GM19324 (cell line): ENCODE measurements around the gene ACAD8.
"Not testable (repeated sequence)": the region's sequence is repeated elsewhere in the genome, so short reads cannot be mapped to it uniquely, and the experiment has no call there.

ENCODE experiments used
- ATAC-seq: cut with Tn5 transposase; IDR thresholded peaks from one replicate; pipeline ENCODE4 v1.9.1; 2021; ENCODE audit warnings: mild to moderate bottlenecking, moderate library complexity; ENCODE audit not compliant: unreplicated experiment, low FRiP score

Gene ACAD8

GRCh38 chr11:134266440-134266839, 13.1 kb downstream of the ACAD8 start:
- no peak for ATAC-seq

DNA sequence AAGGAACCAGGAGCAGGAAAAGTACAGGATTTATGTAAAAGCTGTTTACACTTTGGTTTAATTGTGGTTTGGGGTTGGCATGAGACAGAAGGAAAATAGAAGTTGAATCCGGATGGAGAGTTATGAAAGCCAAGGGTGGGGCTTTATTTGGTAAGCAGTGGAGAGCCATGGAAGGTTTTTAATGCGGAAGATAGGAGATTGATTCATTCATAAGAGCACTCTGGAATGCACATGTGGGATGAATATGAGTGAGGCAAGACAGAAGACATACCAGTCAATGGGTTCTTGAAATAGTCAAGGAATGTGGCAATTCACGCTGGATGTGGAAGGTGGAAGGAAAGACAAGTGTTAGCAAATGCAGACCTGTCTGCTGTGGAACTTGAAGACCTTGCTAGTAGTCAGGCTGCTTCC, 13.5 kb downstream of the ACAD8 start:
- no peak for ATAC-seq

DNA sequence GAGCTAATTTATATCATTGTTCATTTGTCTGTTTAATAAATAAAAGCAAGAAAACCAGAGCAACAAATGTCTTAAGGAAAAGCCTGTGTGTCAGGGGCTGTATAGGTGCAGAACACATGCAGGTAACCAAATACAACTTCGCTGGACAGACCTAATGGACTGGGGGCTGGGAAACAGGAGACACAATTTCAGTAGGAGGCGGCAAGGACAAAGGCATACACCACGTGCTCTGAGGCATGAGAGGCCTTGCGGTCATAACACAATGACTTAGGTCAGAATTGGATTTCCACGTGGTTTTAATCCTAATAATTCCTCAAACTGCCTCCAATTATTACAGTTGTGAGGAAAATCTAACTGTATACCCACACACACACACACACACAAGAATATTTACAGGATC, 14.1 kb downstream of the ACAD8 start:
- ATAC-seq: no peak

DNA sequence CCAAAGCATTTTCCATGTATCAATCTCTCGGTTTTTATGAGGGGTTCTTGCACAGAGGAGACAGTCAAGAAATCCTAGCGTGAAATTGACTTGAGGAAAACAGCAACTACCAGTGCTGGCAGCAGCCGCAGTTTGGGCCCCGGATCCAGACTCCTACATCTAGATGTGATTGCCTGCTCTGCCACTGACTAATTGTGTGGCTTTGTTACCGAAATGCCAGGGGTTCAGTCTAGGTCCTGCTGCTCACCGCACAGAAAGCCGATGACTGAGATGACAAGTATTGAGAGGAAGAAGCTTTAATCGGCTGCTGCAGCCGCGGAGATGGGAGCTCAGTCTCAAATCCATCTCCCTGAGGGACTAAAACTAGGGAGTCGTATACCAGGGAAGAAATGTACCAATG, 14.6 kb downstream of the ACAD8 start:
- no peak for ATAC-seq

- ATAC-seq: no peak
Measured at GRCh38 chr11:134270250-134270714, 16.9 kb downstream of the ACAD8 start.

DNA sequence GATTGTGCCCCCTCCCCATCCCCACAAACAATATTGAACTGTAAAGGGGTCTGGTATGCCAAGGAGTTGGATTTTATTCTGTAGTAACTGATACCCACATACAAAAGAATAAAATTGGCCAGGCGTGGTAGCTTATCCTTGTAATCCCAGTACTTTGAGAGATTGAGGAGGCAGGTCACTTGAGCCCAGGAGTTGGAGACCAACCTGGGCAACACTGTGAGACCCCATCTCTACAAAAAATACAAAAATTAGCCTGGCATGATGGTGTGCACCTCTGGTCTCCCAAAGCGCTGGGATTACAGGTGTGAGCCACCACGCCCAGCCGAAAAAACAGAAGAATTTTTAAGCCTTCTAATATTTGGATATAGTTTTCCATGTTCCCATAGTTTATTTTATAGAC, 18.6 kb downstream of the ACAD8 start:
- no peak for ATAC-seq

DNA sequence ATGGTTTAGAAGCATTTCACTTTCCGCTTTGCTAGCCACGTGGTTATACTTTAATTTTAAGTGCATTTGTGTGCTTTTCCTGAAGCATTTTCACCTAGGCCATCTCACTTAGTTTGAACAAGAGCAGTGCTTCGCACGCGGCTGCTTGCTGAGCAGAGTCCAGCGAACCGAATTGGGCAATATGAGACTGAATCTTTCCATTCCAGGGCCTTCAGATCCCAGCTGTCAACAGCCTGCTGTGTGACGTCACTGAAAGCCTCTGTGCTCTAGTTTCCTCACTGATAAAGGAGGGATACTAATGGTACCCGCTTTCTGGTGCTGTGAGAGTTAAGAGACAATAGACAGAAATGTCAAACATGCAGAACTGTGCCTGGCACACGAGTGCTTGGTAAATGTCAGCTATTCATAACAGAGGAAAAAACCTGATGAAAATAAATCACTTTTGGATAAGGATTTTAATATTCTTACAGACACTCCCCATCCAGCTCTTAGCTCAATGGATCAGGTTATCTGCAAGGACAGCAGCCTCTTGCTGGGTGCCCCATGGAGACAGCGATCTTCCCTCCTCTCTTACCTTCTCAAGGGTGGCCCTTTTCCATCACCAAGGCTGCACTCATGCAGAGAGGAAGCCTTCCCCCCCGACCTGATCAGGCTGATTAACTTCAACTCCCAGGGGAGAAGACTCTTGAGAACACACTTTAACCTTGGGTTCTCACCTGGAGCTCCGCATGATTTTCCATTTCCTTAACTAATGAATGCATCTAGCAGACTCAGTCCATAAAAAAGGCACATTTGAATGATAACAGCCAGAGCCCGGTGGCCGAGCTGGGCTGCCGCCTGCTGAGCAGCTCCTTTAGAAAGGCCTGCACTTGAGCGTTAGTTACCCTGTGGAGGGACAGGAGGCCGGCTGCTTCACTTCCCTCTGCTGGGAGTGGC, 19.3 kb downstream of the ACAD8 start:
- no peak for ATAC-seq

- ATAC-seq: no peak
Measured at GRCh38 chr11:134273317-134273712, 19.9 kb downstream of the ACAD8 start.

GRCh38 chr11:134275188-134275533, 21.8 kb downstream of the ACAD8 start:
- no peak for ATAC-seq

DNA sequence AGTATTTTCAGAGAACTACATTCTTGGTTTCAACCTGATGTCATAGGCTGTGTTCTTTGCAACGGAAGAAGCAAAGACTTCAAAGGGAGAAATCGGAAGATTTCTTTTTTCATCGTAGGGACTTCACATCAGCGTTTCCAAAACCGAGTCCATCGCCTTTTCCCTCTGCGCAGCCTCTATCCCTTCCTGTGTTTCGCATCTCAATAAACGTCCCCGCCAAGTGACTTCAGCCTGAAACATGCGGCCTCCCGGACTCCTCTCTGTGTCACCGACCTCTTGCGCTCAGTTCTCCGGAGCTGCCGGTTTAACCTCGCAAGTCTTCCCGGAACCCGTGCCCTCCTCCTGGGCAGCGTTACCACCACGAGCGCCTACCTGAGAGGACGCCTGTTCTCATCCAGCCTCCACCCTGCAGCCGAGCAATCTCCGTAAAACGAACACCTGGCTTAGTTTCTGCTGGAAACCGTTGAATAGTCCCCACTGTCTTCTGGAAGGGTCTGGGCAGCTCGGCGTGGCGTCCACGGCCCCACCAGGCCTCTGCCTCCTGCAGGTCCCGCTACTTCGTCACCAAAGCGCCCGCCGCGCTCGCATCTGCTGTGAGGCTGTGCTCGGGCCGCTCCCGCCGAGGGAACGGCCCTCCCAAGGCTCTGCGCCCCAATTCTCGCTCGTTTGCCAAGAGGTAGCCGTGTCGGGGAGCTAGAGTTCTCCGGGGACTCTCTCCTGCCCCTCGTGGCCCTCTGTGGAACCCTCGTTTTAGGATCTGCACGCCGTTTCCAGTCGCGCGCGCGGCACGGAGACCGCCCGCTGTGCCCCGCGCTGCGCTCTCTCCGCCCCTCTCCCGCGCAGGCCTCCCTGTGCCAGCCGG, 22.4 kb downstream of the ACAD8 start, which contains the start of gene GLB1L3:
Gene GLB1L3, plus strand, starts transcription at position 846 of the 862 bp plus-strand sequence. CDS start 362 bp downstream, outside the sequence.
- ATAC-seq: peak; percentile 73

- no peak for ATAC-seq
Measured at GRCh38 chr11:134276396-134277182, 23.2 kb downstream of the ACAD8 start.

- no peak for ATAC-seq
Measured at GRCh38 chr11:134277183-134278001, 24.0 kb downstream of the ACAD8 start.

GRCh38 chr11:134278356-134278755, 25.0 kb downstream of the ACAD8 start:
- no peak for ATAC-seq

GRCh38 chr11:134281635-134282034, 28.3 kb downstream of the ACAD8 start:
- ATAC-seq: not testable (repeated sequence)

- no peak for ATAC-seq
Measured at GRCh38 chr11:134282121-134283045, 29.0 kb downstream of the ACAD8 start.

DNA sequence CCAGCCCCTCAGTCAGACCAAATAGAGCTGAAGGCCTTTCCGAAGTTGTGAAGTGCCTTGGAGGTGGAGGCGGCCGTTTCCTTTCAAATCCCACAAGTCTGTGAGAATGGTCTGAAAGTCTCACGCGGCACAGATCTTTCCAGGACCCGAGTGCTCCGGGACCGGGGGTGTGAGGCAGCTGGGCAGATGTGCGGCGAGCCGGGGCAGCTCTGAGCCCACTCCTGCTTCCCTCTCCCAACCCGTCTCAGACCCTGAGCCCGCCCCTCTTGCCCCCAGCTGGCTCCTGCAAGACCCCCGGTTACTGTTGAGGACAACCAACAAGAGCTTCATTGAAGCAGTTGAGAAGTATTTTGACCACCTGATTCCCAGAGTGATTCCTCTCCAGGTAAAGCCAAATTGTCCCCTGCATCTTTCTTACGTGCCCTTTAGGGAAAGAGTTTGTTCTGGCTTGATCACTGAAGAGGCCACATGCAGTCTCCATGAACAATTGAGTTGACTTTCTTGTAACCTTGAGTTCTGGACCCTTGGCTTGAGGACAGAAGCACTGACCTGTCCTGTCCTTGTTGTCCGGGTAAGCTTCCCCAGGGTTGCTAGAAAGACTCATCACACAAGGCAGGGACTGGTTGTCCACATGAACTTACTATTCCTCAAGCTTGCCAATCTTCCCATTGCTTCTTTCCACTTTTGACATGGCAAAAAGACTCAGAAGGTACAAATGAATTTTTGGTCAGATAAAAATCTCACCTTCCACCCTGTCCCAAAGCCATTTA, 30.3 kb downstream of the ACAD8 start:
- ATAC-seq: no peak

- ATAC-seq: not testable (repeated sequence)
Measured at GRCh38 chr11:134284349-134284748, 31.0 kb downstream of the ACAD8 start.

GRCh38 chr11:134287561-134287960, 34.2 kb downstream of the ACAD8 start:
- ATAC-seq: no peak
